H1 (cell line): Measurements from ENCODE around the gene EXD2. TPM values are rescaled to one million over a fixed set of nuclear protein-coding genes. Genes with fewer than 3 reads are reported as not detected.

Experiments
- CTCF ChIA-PET: fragments of 300-600 bp; sonication (Branson Sonifier 250); formaldehyde crosslinking; loops from one replicate; lab custom pipeline; 2021; ENCODE audit not compliant: partially characterized antibody; lab: Charles Lee
- POLR2A ChIA-PET: fragments of 300-600 bp; sonication (Branson Sonifier 250); formaldehyde crosslinking; loops from one replicate; lab custom pipeline; 2021; ENCODE audit warnings: inconsistent platforms; ENCODE audit not compliant: partially characterized antibody; lab: Charles Lee
- DNase-seq, 2 experiments: peaks; one replicate each; pipeline versions ENCODE4 v3.0.0 to v3.0.0-alpha.2; 2010 to 2022; ENCODE audit warnings: low spot score in 2 of 2, low read depth in 1 of 2, mixed read lengths in 1 of 2
- FAIRE-seq: peaks from 2 replicates; lab custom pipeline; 2011; peaks lifted over from hg19 to GRCh38; lab: Jason Lieb, UNC
- H2AFZ ChIP-seq: 2 replicates; pipeline ENCODE4 v1.8.1; 2012; ENCODE audit warnings: low read length, inconsistent platforms
- H2AK5ac ChIP-seq: 2 replicates; pipeline ENCODE4 v1.6.1; 2013; ENCODE audit warnings: low read depth, low read length
- H2BK120ac ChIP-seq: replicated peaks from 2 replicates; pipeline ENCODE3; 2013; ENCODE audit warnings: low read depth, low read length, inconsistent platforms
- H2BK12ac ChIP-seq: 2 replicates; pipeline ENCODE4 v1.6.1; 2013; ENCODE audit warnings: low read depth, low read length
- H2BK15ac ChIP-seq: 2 replicates; pipeline ENCODE4 v1.6.1; 2013; ENCODE audit warnings: low read length
- H2BK20ac ChIP-seq: 2 replicates; pipeline ENCODE4 v1.6.1; 2013; ENCODE audit warnings: low read length
- H2BK5ac ChIP-seq: 2 replicates; pipeline ENCODE4 v1.6.1; 2013; ENCODE audit warnings: low read depth, low read length
- H3K14ac ChIP-seq: 2 replicates; pipeline ENCODE4 v1.6.1; 2013; ENCODE audit warnings: inconsistent platforms; ENCODE audit not compliant: insufficient read length
- H3K18ac ChIP-seq: 2 replicates; pipeline ENCODE4 v1.6.1; 2013; ENCODE audit warnings: low read length; ENCODE audit errors: extremely low read depth
- H3K23ac ChIP-seq: 2 replicates; pipeline ENCODE4 v1.6.1; 2013; ENCODE audit warnings: inconsistent platforms; ENCODE audit not compliant: insufficient read length
- H3K23me2 ChIP-seq: 2 replicates; pipeline ENCODE4 v1.6.1; 2013; ENCODE audit warnings: low read depth, low read length
- H3K27ac ChIP-seq: 2 replicates; pipeline ENCODE4 v1.6.1; 2011; ENCODE audit warnings: low read depth, low read length, inconsistent platforms
- H3K27me3 ChIP-seq, 4 experiments: replicated peaks in 1 of 4; 1 replicate in 1 of 4; 2 replicates in 3 of 4; pipeline versions ENCODE4 v1.6.1 to v1.8.1; 2011 to 2013; ENCODE audit warnings: low read length in 3 of 4, mild to moderate bottlenecking in 3 of 4, inconsistent platforms in 2 of 4, mixed read lengths in 2 of 4, moderate library complexity in 1 of 4; ENCODE audit not compliant: control insufficient read depth in 3 of 4, insufficient read depth in 3 of 4; ENCODE audit errors: extremely low read depth in 1 of 4
- H3K36me3 ChIP-seq, 4 experiments: 2 replicates each; pipeline versions ENCODE4 v1.6.1 to v1.8.1; 2011 to 2013; ENCODE audit warnings: mild to moderate bottlenecking in 4 of 4, low read length in 3 of 4, moderate library complexity in 2 of 4, control low read depth in 1 of 4, inconsistent platforms in 1 of 4; ENCODE audit not compliant: insufficient read depth in 4 of 4, control insufficient read depth in 2 of 4
- H3K4ac ChIP-seq: replicated peaks from 2 replicates; pipeline ENCODE3; 2013; ENCODE audit warnings: low read length, low read depth, mixed read lengths, inconsistent platforms; ENCODE audit not compliant: insufficient read length
- H3K4me1 ChIP-seq, 4 experiments: replicated peaks in 1 of 4; 1 replicate in 1 of 4; 2 replicates in 3 of 4; pipeline versions ENCODE4 v1.6.1 to v1.8.1; 2011 to 2013; ENCODE audit warnings: low read length in 3 of 4, inconsistent platforms in 2 of 4, mixed read lengths in 1 of 4; ENCODE audit not compliant: insufficient read depth in 4 of 4, control insufficient read depth in 3 of 4
- H3K4me2 ChIP-seq, 2 experiments: 2 replicates each; pipeline versions ENCODE4 v1.6.1 to v1.8.1; 2011 to 2013; ENCODE audit warnings: low read depth in 2 of 2, low read length in 2 of 2, control low read depth in 1 of 2, inconsistent platforms in 1 of 2, mild to moderate bottlenecking in 1 of 2; ENCODE audit not compliant: insufficient read depth in 1 of 2
- H3K4me3 ChIP-seq, 4 experiments: fragments of 200-600, 300-600 bp in 1 of 4; sonication (generic), shearing (Covaris generic), sonication (Bioruptor Twin) in 1 of 4; 2 replicates each; pipeline versions ENCODE4 v1.5.1 to v1.8.1; 2011 to 2016; ENCODE audit warnings: low read length in 4 of 4, low read depth in 3 of 4, control low read depth in 2 of 4, inconsistent platforms in 2 of 4, mild to moderate bottlenecking in 2 of 4, mixed read lengths in 1 of 4, moderate library complexity in 1 of 4; ENCODE audit not compliant: insufficient read depth in 2 of 4; ENCODE audit errors: extremely low read depth in 1 of 4
- H3K56ac ChIP-seq: replicated peaks from 2 replicates; pipeline ENCODE3; 2013; ENCODE audit warnings: low read depth, mild to moderate bottlenecking, mixed read lengths, low read length, inconsistent platforms; ENCODE audit not compliant: insufficient read length
- H3K79me1 ChIP-seq: 2 replicates; pipeline ENCODE4 v1.6.1; 2013; ENCODE audit warnings: low read depth, low read length, control low read depth
- H3K79me2 ChIP-seq, 2 experiments: 2 replicates each; pipeline versions ENCODE4 v1.6.1 to v1.8.1; 2012 to 2013; ENCODE audit warnings: low read length in 2 of 2, mild to moderate bottlenecking in 2 of 2, inconsistent platforms in 1 of 2; ENCODE audit not compliant: insufficient read depth in 2 of 2, control insufficient read depth in 1 of 2
- H3K9ac ChIP-seq, 4 experiments: replicated peaks in 1 of 4; 1 replicate in 1 of 4; 2 replicates in 3 of 4; pipeline versions ENCODE4 v1.6.1 to v1.8.1; 2011 to 2013; ENCODE audit warnings: low read depth in 3 of 4, low read length in 3 of 4, control low read depth in 2 of 4, mild to moderate bottlenecking in 2 of 4, moderate library complexity in 2 of 4, inconsistent platforms in 1 of 4; ENCODE audit errors: extremely low read depth in 1 of 4
- H3K9me3 ChIP-seq, 2 experiments: 2 replicates each; pipeline versions ENCODE4 v1.6.1 to v1.8.1; 2012 to 2013; ENCODE audit warnings: mild to moderate bottlenecking in 2 of 2, moderate library complexity in 2 of 2, control low read depth in 1 of 2, inconsistent platforms in 1 of 2, low read depth in 1 of 2, low read length in 1 of 2, mixed read lengths in 1 of 2; ENCODE audit not compliant: insufficient read depth in 2 of 2
- H4K20me1 ChIP-seq, 2 experiments: replicated peaks in 1 of 2; 2 replicates each; pipeline versions ENCODE3 to v1.8.1; 2011 to 2013; ENCODE audit warnings: inconsistent platforms in 2 of 2, low read length in 2 of 2, mild to moderate bottlenecking in 1 of 2; ENCODE audit not compliant: insufficient read depth in 2 of 2, control insufficient read depth in 1 of 2
- H4K5ac ChIP-seq: 2 replicates; pipeline ENCODE4 v1.6.1; 2013; ENCODE audit warnings: low read length, low read depth, mixed read lengths, inconsistent platforms; ENCODE audit not compliant: insufficient read length
- H4K8ac ChIP-seq: 2 replicates; pipeline ENCODE4 v1.8.0; 2013; ENCODE audit warnings: mild to moderate bottlenecking, moderate library complexity, low read length, inconsistent platforms; ENCODE audit not compliant: insufficient read depth; ENCODE audit errors: extremely low read depth
- H4K91ac ChIP-seq: replicated peaks from 2 replicates; pipeline ENCODE3; 2013; ENCODE audit warnings: low read length, mixed read lengths, inconsistent platforms; ENCODE audit not compliant: insufficient read length
- CREB1 ChIP-seq: IDR thresholded peaks from 2 replicates; pipeline ENCODE4 v1.6.1; 2012; ENCODE audit warnings: inconsistent platforms
- RXRA ChIP-seq: IDR thresholded peaks from 2 replicates; pipeline ENCODE4 v1.6.1; 2011; ENCODE audit warnings: low read depth, mild to moderate bottlenecking, low read length, moderate library complexity; ENCODE audit not compliant: insufficient read depth
- whole genome bisulfite sequencing, 2 experiments: shearing (Covaris generic) in 1 of 2; methylation state at CpG; one replicate each; pipeline versions ENCODE4 v1.1.6 to v1.1.7; 2013 to 2015; ENCODE audit warnings: low lambda C conversion rate in 2 of 2, mixed read lengths in 2 of 2, inconsistent platforms in 1 of 2, low coverage in 1 of 2, missing lambda C conversion rate in 1 of 2; ENCODE audit not compliant: insufficient replicate concordance in 2 of 2, insufficient coverage in 1 of 2, insufficient read length in 1 of 2; ENCODE audit errors: extremely low coverage in 1 of 2, missing lambda C conversion rate in 1 of 2; 5-methylcytosine and 5-hydroxymethylcytosine counted together
- polyA plus RNA-seq, 7 experiments: library from polyadenylated mRNA; depleted of rRNA in 3 of 7; stranded (reverse) in 5 of 7; unstranded in 2 of 7; fragments of >200 nt in 5 of 7; fragments of 200-250 nt in 2 of 7; gene quantifications; 1 replicate in 5 of 7; 2 replicates in 1 of 7; 4 replicates in 1 of 7; pipeline versions ENCODE4 v1.2.1 to v1.2.3, GENCODE V29; 2011 to 2013; ENCODE audit warnings: missing spikeins in 2 of 7, mixed read lengths in 2 of 7
- total RNA-seq: library from RNA; stranded (reverse); fragmentation: NEBNext Ultra II Directional; extraction: Animal tissue kit (Norgen Biotek cat#: 25700); gene quantifications from 2 replicates; pipeline ENCODE4 v1.2.1, GENCODE V29; 2021

Gene EXD2
- total and polyA plus RNA-seq, 2 of the 8 experiments (the other 6 are each of a cell fraction or from before 2014, with no cell fraction given): 11.9 to 25.9 TPM

- Histone ChIP-seq H3K4me3 (no peak overlapping the region), H2BK20ac (no peak overlapping the region), H2BK15ac (no peak overlapping the region), H3K4me2 (no peak overlapping the region), H3K4ac (no peak overlapping the region), H3K14ac (no peak overlapping the region), H2BK12ac (no peak overlapping the region), H3K23ac (no peak overlapping the region), H3K79me1 (no peaks in the 10 kb centered on the region), H3K9ac (no peak overlapping the region; a peak in 2 of 7 replicates), H3K79me2 (no peaks in the 10 kb centered on the region), H4K91ac (no peak overlapping the region), H3K23me2 (no peaks in the 10 kb centered on the region; the same call in 1 of the 2 replicates), H3K4me1 (no peaks in the 10 kb centered on the region; a peak in 1 of 7 replicates), H2AFZ (no peak overlapping the region), H4K8ac (no peak overlapping the region), H3K27ac (no peak overlapping the region), H3K56ac (no peak overlapping the region), H3K18ac (no peak overlapping the region), H3K27me3 (no peaks in the 10 kb centered on the region), H3K9me3 (no peaks in the 10 kb centered on the region; a peak in 1 of 4 replicates), H2BK120ac (no peak overlapping the region), H2AK5ac (no peak overlapping the region), H4K20me1 (peaks cover 0 to 1% of the 10 kb centered on the region in 2 experiments), H4K5ac (no peak overlapping the region), H2BK5ac (no peak overlapping the region), H3K36me3 (no peaks in the 10 kb centered on the region)
- ChIA-PET POLR2A (interaction anchor here (1.2 kb wide), 1 partner anchor 14 kb away, joined by 4 read pairs; no protein-coding TSS in a partner anchor), CTCF (interaction anchor here (0.5 to 7.9 kb wide), 6 partner anchors 9 to 896 kb away, joined by 3 to 62 read pairs (median 10); no protein-coding TSS in a partner anchor)
- FAIRE-seq (no peak), DNase-seq (no peak)
- TF ChIP-seq CREB1: no peak
- no peak for TF ChIP-seq RXRA
- WGBS, 2 experiments: 94% methylated on average over 3 of the region's 3 CpGs; no CpG with 5 or more reads in 1 of the 2 experiments
Observed at GRCh38 chr14:69247676-69248440, 56.6 kb downstream of the EXD2 start.
